ENCODE results near the gene IFITM10.

IFITM10 gene

DNA sequence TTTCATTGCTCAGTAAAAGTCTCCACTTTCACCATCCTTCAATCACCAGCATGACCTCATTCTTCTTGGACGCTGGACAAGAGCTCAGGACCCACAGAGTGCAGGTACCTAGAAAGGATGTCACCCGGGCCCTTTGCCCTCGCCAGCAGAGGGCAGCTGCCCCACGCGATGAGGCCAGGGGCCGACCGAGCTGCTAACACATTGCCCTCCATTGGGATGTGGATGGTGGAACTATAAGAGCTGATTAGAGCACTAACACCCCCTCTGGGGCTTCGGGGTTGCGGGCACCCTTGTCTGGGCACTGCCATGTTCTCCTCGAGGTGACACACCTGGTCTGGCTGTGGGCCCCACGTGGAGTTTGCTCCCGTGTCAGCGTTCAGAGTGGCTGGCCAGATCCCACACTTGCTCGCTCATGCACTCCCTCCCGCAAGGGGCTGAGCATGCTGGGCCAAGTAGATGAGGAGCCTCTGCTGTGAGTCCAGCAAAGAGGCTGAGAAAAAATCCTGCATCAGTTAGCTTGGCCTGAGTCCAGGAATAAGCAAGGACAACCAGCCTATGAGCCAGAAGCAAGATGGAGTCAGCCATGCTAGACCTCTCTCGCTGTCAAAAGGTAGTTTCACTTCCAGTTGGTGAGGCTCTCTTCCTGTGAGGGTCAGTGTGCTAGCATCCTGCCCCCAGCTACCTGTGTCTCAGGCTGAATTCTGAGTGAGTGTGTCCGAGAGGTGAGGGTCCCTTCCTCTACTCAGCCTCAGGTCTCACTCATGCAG, 43.6 kb downstream of the IFITM10 start:
- no peak for DNase-seq

DNA sequence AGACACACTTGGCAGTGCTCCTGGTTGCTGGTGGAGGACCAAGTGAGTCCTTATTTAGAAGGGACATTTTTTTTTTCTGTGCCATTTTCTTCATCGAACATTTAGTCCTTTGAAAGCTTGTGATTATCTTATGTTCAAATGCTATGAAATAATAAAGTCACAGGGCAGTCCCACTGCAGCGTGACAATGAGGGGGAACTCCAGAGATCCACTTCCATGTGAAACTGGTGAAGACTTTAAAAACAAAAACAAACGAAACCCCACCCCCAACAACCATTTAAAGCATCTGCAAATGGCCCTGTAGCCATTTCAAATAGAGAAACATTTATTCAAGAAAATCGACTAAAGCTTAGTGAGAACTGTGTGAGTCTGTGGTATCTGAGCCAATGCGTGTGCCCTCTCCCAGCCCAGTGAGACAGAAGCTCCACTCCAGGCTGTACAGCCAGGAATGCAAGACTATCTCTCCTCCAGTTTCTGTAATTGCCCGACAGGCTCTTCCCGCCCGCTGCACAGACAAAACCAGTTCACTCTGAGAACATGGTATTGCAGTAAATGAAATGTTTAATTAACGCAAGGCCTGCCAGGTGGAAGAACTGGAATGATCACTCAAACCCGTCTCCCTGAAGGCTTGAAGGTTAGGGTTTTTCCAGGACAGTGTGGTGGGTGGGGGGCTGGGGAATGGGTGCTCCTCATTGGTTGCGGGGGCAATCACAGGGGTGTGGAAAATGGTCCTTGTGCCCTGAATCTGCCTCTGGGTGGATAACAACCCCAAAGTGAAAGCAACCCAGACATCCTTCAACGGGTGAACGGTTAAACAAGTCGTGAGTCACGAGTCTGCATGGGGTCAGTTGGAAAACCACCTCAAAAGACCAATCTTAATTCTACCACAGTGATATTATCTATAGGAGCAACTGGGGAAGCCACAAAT, 45.0 kb downstream of the IFITM10 start:
- DNase-seq: no peak

DNA sequence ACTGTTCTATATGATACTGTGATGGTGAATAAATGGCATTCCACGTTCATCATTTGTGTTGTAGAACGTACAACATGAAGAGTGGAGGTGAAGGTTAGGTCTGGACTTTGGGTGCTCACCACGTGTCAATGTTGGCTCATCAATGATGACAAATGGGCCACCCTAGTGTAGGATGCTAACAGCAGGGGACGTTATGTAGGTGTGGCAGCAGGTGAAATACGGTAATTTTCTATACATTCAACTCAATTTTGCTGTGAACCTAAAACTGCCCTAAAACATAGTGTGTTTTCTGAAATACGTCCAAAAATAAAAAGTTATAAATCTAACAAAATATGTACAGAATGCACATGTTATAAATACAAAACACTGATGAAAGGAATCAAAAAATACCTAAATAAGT, 47.2 kb downstream of the IFITM10 start:
- no peak for DNase-seq

DNA sequence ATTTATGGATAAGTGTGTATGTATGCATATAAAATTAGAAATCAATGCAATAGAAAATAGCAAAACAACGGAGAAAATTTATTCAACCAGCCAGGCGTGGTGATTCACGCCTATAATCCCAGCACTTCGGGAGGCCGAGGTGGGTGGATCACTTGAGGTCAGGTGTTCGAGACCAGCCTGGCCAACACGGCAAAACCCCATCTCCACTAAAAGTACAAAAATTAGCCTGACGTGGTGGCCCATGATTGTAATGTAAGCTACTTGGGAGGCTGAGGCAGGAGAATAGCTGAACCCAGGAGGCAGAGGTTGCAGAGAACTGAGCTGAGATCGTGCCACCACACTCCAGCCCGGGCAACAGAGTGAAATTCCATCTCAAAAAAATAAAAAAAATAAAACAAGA, 47.9 kb downstream of the IFITM10 start:
- no peak for DNase-seq

DNA sequence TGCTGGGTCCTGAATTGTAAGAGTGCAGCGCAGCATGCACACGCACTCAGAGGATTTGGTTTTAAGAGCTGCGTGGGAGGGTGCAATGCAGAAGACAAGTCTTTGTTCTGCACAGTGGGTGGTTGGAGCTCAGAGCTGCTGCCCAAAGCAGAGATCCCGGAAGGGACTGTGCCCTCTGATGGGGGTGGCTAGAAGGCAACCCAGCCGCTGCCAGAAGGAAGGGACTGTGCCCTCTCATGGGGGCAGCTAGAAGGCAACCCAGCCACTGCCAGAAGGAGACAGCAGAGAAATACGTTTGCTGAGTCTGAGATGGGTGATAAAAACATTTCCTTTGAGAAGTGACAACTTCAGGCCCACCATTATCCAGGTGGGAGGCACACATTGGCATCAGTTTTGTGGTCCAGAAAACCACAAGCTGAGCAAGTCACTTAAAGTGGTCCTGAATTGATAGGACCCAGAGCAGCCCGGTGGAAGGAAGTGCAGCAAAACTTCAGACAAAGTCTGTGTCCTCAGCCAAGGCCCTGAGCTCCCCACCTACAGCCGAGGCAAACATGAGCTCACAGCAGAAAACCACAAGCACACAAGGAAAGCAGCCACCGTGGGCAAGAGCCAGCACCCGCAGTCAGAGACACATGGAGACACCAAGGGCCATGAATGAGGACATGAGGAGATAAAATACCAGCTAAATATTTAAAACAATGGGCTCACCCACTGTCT, 49.1 kb downstream of the IFITM10 start:
- peak; percentile 51 for DNase-seq

DNA sequence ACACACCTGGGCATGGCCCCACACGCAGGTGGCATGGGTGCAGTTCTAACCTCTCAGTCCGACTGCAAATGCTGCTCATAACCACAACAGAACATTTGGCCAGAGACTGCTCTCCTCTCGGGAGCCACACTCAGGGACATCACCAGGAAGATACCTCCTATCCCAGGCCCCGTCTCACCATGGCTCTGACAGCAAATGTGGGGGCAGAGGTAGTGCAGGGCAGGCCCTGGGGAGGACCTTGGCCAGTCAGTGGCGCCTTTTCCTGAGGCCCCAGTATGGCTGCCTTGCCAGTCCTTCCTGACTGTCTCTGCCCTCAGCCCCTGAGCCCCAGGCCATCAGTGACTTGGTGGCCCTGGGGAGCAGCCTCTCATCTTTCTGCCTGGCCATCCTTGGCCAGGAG, 50.6 kb downstream of the IFITM10 start:
- no peak for DNase-seq

DNA sequence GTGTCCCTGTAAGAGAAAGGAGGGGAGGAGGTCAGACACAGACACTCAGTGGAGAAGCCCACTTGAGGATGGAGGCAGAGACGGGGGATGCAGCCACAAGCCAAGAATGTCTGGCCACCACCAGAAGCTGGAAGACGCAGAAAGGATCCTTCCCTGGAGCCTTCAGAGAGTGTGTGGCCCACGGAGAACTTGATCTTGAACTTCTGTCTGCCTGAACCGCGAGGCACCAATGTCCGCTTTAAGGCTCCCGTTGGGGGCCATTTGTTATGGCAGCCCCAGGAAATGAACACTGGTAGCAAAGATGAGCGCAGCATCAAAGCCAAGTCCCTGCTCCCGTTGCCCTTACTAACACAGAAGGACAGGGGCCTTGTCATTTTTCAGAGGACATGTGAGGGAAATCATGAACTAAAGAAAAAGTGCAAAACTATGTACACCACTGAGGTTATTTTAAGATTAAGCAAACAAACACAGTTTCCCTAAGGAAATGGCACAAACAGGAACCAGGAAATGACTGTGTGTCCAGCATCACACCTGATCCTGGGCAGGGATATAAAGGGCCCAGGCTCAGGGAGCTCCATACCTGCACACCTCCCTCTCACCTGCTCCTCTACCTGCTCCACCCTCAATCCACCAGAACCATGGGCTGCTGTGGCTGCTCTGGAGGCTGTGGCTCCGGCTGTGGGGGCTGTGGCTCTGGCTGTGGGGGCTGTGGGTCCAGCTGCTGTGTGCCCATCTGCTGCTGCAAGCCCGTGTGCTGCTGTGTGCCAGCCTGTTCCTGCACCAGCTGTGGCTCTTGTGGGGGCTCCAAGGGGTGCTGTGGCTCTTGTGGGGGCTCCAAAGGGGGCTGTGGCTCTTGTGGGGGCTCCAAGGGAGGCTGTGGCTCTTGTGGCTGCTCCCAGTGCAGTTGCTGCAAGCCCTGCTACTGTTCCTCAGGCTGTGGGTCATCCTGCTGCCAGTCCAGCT, 53.5 kb downstream of the IFITM10 start, which contains the start of gene KRTAP5-6:
TSS of gene KRTAP5-6 (plus strand) at position 588 of the 963 bp plus-strand sequence. CDS start at position 639, 51 bp downstream.
- DNase-seq: no peak

DNA sequence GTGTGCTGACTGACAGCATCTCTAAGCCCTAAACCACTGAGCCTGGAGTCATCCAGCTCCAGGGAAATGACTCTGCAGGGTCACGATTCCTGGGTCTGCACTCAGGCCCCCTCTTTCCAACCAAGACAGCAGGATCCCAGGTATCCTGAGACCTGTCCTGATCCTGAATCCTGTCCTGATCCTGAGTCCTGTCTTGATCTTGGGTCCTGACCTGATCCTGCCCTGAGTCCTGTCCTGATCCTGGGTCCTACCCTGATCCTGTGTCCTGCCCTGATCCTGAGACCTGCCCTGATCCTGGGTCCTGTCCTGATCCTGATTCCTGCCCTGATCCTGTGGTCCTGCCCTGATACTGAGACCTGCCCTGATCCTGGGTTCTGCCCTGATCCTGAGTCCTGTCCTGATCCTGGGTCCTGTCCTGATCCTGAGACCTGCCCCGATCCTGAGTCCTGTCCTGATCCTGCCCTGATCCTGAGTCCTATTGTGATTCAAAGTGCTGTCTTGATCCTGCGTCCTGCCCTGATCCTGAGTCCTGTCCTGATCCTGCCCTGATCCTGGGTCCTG, 54.8 kb downstream of the IFITM10 start:
- no peak for DNase-seq

DNA sequence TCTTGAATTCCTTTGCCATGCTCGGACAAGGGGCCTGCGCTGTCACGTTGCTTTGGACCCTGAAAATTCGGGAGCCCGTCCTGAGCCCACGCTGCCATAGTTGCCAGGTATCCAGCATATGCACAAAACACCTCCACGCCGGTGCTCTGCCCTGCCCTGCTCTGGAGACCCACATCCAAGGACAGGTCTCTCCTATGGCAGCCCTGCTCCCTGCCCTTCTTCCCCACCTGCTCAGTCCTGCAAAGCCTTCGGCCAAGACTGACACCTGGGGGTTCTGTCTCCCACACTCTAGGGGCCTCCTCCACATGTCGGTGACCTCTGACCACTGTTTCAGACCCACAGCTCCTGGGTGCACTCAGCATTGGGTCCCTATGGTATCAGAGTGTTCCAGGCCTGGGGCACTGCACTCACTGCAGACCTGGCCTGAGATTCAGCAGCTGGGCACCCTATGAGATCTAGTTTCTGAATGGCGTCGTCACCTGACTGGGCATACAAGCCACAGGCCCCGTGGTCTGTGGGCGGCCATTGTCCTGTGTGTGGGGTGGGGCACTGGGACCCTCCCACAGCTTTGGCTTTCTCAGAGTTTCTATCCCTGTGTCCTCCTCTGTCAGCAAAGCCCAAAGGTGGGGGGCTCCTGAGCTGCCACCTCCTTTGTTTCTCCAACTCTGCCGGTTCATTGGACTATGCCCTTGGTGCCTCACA, 55.4 kb downstream of the IFITM10 start:
- no peak for DNase-seq

DNA sequence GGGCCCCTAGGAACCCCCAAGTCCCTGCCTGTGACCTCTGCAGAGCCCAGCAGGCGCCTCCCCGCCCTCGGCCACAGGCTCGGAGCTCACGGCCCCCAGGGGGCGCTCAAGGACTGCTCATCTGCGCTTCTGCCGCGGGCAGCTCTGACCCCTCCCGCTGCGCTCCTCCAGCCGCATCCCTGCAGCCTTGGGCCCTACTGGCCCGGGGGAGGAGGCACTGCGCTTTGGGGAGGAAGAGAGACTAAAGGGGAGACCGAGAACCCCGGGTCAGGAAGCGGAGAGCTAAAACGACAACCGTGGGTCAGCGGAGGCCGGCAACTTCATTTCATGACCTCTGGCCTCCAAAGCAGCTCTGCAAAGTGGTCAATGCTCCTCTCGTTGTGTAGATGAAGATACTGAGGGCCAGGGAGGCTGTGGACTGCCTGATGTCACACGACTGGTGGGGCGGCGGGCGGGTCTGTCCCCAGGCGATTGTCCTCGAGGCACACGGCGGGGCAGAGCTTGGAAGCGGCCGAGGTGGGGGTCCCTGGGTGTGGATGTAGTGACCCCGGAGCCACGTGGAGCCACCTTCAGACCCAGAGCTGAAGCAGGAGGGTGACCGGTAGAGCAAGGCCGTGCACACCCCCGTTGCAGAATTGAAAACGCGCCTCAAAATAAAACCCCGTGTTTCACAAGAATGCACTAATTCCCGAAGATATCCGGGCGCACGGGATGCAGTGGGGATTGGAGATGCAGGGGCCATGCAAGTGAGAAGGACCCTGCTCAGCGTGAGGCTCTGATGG, 56.1 kb downstream of the IFITM10 start:
- DNase-seq: peak; percentile 87

DNA sequence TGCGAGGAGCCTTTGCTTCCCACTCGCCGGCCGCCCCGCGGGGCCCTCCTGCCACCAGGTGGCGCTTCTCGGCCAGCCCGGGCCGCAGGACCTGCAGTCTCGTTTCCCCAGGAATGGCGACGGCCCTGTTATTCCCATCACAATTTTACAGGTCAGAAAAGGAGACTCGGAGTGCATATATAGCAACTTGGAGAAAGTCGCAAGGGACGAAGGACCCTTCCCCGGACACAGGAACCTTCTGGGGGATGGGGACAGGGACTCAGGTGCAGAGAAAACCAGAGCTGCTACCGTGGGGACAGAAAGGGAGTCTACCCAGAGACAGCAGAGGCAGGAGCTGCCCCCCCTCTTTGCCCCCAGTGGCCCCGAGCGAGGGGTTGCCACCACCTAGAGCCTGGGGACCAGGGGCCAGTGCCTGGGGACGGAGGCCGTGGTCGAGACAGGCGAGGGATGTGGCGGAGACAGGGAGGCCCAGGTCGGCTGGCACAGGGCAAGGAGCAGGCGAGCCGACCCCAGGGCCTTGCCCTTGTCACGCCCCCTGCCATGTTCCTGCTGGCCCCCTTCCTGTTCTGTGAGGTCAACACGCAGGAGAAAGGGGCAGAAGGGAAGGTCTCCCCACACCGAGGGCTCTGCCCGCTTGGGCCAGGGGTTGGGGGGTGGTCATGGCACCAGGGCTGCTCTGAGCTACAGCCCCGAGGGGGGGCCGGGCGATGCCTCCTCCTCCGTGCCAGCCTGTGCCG, 56.9 kb downstream of the IFITM10 start:
- peak; percentile 88 for DNase-seq

DNA sequence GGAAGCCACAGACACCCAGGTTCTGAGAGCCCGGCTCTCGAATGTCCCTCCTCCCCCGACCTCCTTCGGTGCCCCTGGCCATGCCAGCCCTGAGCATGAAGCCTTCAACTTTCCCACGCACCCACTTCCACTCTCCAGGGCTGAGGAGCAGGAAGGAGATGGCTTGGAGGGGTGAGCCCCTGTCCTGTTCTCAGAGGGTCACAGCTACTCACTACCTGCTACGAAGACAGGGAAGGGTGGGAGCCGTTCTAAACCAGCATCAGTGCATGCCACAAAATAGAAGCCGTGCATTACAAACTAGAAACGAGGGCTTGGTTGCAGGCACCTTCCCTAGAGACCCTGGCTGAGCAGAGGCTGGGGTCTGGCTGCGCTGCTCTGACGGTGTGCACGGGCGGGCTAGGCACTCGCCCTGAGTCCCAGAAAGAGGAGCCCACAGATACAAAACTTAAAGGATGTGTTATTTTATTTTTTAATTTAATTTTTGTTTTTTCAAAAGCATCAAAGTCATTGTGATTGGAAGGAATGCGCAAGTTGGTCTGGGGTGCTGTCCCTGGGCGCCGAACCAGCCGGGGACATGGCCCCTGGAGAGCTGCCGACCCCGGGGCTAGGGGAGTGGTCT, 57.6 kb downstream of the IFITM10 start:
- no peak for DNase-seq

DNA sequence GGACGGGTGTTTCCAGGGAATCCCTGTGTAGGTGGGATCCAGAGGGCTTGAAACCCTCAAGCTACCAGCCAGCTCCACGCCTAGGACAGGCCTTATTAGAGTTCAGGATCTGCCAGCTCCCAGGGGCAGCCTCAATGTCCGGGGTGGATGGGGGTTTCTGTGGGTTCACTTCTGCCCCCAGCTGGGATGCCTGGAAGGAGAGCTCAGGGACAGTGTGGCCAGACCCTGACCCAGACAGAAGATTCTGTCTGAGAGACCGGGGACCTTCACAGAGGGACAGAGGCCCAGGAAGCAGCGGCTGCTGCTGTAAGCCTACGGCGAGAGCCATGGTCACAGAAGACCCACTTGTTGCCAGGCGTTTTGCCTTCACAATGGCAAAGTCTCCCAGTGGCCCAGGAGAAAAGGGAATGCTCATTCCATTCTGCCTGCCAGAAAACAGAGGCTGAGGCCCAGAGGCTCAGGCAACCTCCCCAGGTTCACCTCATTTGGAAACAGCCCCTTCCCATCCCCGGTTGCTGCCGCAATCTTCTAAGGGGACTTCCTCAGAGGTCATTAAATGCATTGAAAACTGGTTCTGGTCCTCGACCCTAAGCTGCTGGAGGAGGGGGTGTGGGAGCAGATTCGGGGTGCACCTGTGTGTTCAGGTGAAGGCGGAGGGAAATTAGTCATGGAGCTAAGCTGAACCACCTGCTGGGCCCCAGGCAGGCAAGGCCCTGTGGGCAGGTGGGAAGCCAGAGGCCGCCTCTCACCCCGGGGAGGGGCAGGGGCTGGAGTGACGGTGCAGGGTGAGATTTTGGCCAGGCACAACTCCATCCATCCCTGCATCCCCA, 58.3 kb downstream of the IFITM10 start:
- DNase-seq: no peak

DNA sequence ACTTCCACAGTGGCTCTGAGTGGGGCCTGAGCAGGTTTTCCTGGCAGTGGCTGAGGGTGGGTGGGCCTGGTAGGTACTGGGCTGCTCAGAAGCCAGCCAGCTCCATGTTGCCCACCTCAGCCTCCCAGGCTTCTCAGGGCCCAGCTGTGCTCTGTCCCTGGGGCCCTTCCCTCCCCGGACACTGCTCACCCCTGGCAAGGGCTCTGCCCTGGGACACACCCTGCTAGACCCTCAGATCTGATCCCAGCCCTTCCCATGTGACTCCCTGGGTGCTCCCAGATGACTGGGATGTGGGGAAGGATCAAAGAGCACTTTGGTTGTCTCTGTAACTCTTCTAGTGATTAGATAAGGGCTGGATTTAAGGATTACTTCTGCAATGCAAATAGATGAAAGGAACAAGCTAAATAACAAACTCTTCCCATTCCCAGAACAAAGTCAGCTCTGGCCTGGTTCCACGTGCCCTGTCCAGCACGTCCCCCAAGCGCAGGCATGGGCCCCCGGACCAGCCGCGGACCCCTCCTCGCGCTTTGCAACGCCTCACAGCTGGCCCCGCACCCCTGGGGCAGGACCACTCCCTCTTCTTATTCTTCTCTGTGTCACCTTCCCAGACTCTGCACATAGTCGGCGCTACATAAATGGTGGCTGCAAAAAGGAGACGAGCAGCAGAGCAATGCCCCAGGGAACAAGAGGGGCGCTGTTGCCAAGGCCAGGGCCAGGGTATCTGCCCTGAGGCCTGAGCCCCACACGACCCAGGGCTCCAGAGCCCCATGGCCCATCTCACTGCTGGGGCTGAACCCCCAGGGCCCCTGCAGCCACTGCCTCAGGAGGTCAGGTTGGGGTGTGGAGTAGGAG, 59.1 kb downstream of the IFITM10 start:
- no peak for DNase-seq

DNA sequence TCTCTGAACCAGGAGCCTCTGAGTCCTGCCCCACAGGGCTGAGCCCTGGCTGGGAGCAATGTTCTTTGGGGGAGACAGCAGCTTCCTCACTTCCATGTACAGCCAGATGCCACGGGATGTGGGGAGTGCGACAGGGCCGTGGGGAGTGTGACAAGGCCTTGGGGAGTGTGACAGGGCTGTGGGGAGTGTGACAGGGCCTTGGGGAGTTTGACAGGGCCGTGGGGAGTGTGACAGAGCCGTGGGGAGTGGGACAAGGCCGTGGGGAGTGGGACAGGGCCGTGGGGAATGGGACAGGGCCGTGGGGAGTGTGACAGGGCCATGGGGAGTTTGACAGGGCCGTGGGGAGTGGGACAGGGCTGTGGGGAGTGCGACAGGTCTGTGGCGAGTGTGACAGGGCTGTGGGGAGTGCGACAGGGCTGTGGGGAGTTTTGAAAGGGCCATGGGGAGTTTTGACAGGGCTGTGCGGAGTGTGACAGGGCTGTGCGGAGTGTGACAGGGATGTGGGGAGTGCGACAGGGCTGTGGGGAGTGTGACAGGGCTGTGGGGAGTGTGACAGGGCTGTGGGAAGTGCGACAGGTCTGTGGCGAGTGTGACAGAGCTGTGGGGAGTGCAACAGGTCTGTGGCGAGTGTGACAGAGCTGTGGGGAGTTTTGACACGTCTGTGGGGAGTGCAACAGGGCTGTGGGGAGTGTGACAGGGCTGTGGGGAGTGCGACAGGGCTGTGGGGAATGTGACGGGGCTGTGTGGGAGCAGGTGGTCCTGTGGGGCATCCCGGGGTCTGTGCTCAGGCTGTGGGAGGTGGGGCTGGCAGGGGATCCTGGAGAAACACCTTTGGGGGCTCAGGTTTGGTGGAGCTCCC, 60.0 kb downstream of the IFITM10 start:
- DNase-seq: no peak
